H9 (cell line): ENCODE measurements around the gene ARHGAP26. TPM values are rescaled to one million over a fixed set of nuclear protein-coding genes. Genes with fewer than 3 reads are reported as not detected.

Experiments
- DNase-seq: peaks from one replicate; pipeline ENCODE4 v3.0.0-alpha.2; 2017
- H2AFZ ChIP-seq: one replicate; pipeline ENCODE4 v1.6.1; 2013; ENCODE audit warnings: mild to moderate bottlenecking, low read length, control low read depth, moderate library complexity
- H2AK5ac ChIP-seq: 2 replicates; pipeline ENCODE4 v1.6.1; 2013; ENCODE audit warnings: low read length, control low read depth, mixed read lengths; ENCODE audit not compliant: insufficient read length
- H2BK120ac ChIP-seq: one replicate; pipeline ENCODE4 v1.6.1; 2013; ENCODE audit warnings: low read depth, mild to moderate bottlenecking, low read length, control low read depth, inconsistent platforms; ENCODE audit not compliant: poor library complexity, severe bottlenecking
- H2BK12ac ChIP-seq: 2 replicates; pipeline ENCODE4 v1.6.1; 2013; ENCODE audit warnings: low read length, control low read depth, mixed read lengths, low read depth; ENCODE audit not compliant: insufficient read length
- H2BK15ac ChIP-seq: 2 replicates; pipeline ENCODE4 v1.6.1; 2013; ENCODE audit warnings: low read depth, low read length, control low read depth
- H2BK20ac ChIP-seq: one replicate; pipeline ENCODE4 v1.6.1; 2013; ENCODE audit warnings: low read depth, mild to moderate bottlenecking, low read length, control low read depth, inconsistent platforms; ENCODE audit not compliant: poor library complexity, severe bottlenecking
- H2BK5ac ChIP-seq: 2 replicates; pipeline ENCODE4 v1.6.1; 2013; ENCODE audit warnings: low read length, control low read depth, mixed read lengths; ENCODE audit not compliant: insufficient read length
- H3K14ac ChIP-seq: 2 replicates; pipeline ENCODE4 v1.6.1; 2013; ENCODE audit warnings: low read length, control low read depth; ENCODE audit not compliant: insufficient read depth
- H3K18ac ChIP-seq: 2 replicates; pipeline ENCODE4 v1.6.1; 2013; ENCODE audit warnings: low read depth, mild to moderate bottlenecking, mixed read lengths, low read length, control low read depth; ENCODE audit not compliant: insufficient read length
- H3K23ac ChIP-seq: 2 replicates; pipeline ENCODE4 v1.6.1; 2013; ENCODE audit warnings: low read length, control low read depth, mixed read lengths, low read depth; ENCODE audit not compliant: insufficient read length
- H3K23me2 ChIP-seq: 2 replicates; pipeline ENCODE4 v1.6.1; 2013; ENCODE audit warnings: low read depth, mild to moderate bottlenecking, mixed read lengths, low read length, control low read depth; ENCODE audit not compliant: insufficient read length, poor library complexity, severe bottlenecking
- H3K27ac ChIP-seq: 2 replicates; pipeline ENCODE4 v1.5.1; 2013; ENCODE audit warnings: low read length, control low read depth, mixed read lengths, low read depth; ENCODE audit not compliant: insufficient read length
- H3K27me3 ChIP-seq: 2 replicates; pipeline ENCODE4 v1.6.1; 2013; ENCODE audit warnings: low read length, control low read depth, inconsistent platforms; ENCODE audit not compliant: insufficient read depth
- H3K4ac ChIP-seq: 2 replicates; pipeline ENCODE4 v1.6.1; 2013; ENCODE audit warnings: low read depth, mild to moderate bottlenecking, control low read depth, inconsistent platforms, low read length, moderate library complexity
- H3K4me1 ChIP-seq: 2 replicates; pipeline ENCODE4 v1.6.1; 2013; ENCODE audit warnings: low read length, control low read depth, inconsistent platforms; ENCODE audit not compliant: insufficient read depth
- H3K4me2 ChIP-seq: 2 replicates; pipeline ENCODE4 v1.6.1; 2013; ENCODE audit warnings: low read length, control low read depth, mixed read lengths; ENCODE audit not compliant: insufficient read length, insufficient read depth
- H3K56ac ChIP-seq: 2 replicates; pipeline ENCODE4 v1.6.1; 2013; ENCODE audit warnings: low read depth, mild to moderate bottlenecking, mixed read lengths, low read length, control low read depth; ENCODE audit not compliant: insufficient read length
- H3K79me1 ChIP-seq: 2 replicates; pipeline ENCODE4 v1.6.1; 2013; ENCODE audit warnings: low read depth, mild to moderate bottlenecking, moderate library complexity, low read length, control low read depth, inconsistent platforms; ENCODE audit not compliant: insufficient read depth, poor library complexity, severe bottlenecking
- H3K79me2 ChIP-seq: 2 replicates; pipeline ENCODE4 v1.6.1; 2013; ENCODE audit warnings: low read length, control low read depth, inconsistent platforms; ENCODE audit not compliant: insufficient read depth
- H3K9ac ChIP-seq: 2 replicates; pipeline ENCODE4 v1.6.1; 2013; ENCODE audit warnings: low read length, control low read depth, mixed read lengths; ENCODE audit not compliant: insufficient read length; ENCODE audit errors: extremely low read depth
- H3K9me3 ChIP-seq: one replicate; pipeline ENCODE4 v1.6.1; 2013; ENCODE audit warnings: low read depth, low read length, inconsistent platforms; ENCODE audit not compliant: control insufficient read depth
- H3T11ph ChIP-seq: one replicate; pipeline ENCODE4 v1.6.1; 2013; ENCODE audit warnings: mild to moderate bottlenecking, low read length, control low read depth, inconsistent platforms
- H4K20me1 ChIP-seq: one replicate; pipeline ENCODE4 v1.6.1; 2013; ENCODE audit not compliant: control insufficient read depth, insufficient read length, insufficient read depth
- H4K5ac ChIP-seq: 2 replicates; pipeline ENCODE4 v1.6.1; 2013; ENCODE audit warnings: low read depth, mild to moderate bottlenecking, mixed read lengths, low read length, control low read depth; ENCODE audit not compliant: insufficient read length
- H4K8ac ChIP-seq: replicated peaks from 2 replicates; pipeline ENCODE4 v1.6.1; 2013; ENCODE audit warnings: low read length, control low read depth, mixed read lengths, low read depth; ENCODE audit not compliant: insufficient read length
- H4K91ac ChIP-seq: 2 replicates; pipeline ENCODE4 v1.6.1; 2013; ENCODE audit warnings: low read depth, mild to moderate bottlenecking, moderate library complexity, mixed read lengths, low read length, control low read depth; ENCODE audit not compliant: insufficient read length
- H3K27ac Mint-ChIP-seq, 3 experiments: 2 replicates in 2 of 3; 3 replicates in 1 of 3; pipeline ENCODE4 v1.8.0; 2020 to 2021; ENCODE audit warnings: mixed read lengths in 3 of 3, mild to moderate bottlenecking in 1 of 3, moderate library complexity in 1 of 3
- H3K27me3 Mint-ChIP-seq: 2 replicates; pipeline ENCODE4 v1.8.0; 2021; ENCODE audit warnings: low read depth, mild to moderate bottlenecking, moderate library complexity, mixed read lengths
- H3K36me3 Mint-ChIP-seq, 3 experiments: 2 replicates in 2 of 3; 3 replicates in 1 of 3; pipeline ENCODE4 v1.8.0; 2020 to 2021; ENCODE audit warnings: low read depth in 3 of 3, mixed read lengths in 3 of 3; ENCODE audit not compliant: insufficient read depth in 1 of 3
- H3K4me1 Mint-ChIP-seq, 2 experiments: 2 replicates each; pipeline ENCODE4 v1.8.0; 2020; ENCODE audit warnings: mixed read lengths in 2 of 2
- H3K4me3 Mint-ChIP-seq, 2 experiments: 2 replicates in 1 of 2; 3 replicates in 1 of 2; pipeline ENCODE4 v1.8.0; 2020 to 2021; ENCODE audit warnings: mild to moderate bottlenecking in 2 of 2, mixed read lengths in 2 of 2, moderate library complexity in 1 of 2
- H3K9me3 Mint-ChIP-seq, 2 experiments: 2 replicates in 1 of 2; 3 replicates in 1 of 2; pipeline ENCODE4 v1.8.0; 2020; ENCODE audit warnings: mild to moderate bottlenecking in 2 of 2, mixed read lengths in 2 of 2, moderate library complexity in 1 of 2
- WGBS: extraction: QIAGEN DNeasy Blood & Tissue Kit; methylation state at CpG from one replicate; pipeline ENCODE4 v1.1.7; 2013; ENCODE audit warnings: missing lambda C conversion rate, low lambda C conversion rate, mixed read lengths; ENCODE audit not compliant: insufficient read length; ENCODE audit errors: extremely low coverage; 5-methylcytosine and 5-hydroxymethylcytosine counted together
- total RNA-seq: library from RNA; stranded (reverse); gene quantifications from 2 replicates; pipeline ENCODE4 v1.2.1, GENCODE V29; 2021
- TF ChIP-seq, protein P1 (sequence below): fragments of 200-600 bp; sonication (generic); conservative IDR thresholded peaks from 3 replicates; pipeline ENCODE4 v1.8.0; 2021; ENCODE audit warnings: antibody characterized with exemption, mild to moderate bottlenecking

Gene ARHGAP26
- total RNA-seq, 1 experiment from 2014 or later = 13.8 TPM

DNA sequence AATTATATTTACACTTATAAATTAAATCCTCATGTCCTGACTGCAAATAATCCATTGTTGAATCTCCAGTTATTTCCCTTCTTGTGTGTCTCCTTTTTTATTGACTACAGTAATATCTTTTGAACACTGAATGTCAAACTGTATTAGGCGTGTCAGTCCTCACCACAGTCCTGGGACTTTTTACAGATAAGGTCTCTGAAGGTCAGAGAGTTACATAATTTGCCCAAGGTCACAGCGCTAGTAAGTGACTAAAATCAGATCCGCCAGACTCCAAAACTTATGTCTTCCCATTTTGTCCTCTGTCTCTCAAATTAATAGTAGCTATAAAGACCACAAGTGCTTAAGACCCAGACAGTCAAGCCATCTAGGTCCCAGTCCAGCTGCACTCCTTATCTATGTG is 359.0 kb downstream of the ARHGAP26 start:
- no peak overlapping the region for H2BK20ac ChIP-seq
- no peak overlapping the region for H2BK120ac ChIP-seq
- H2BK15ac ChIP-seq = no peak overlapping the region
- peaks cover 25 to 36% of the 10 kb centered on the region in 2 experiments for H3K4me1 Mint-ChIP-seq
- no peak for DNase-seq
- H3K23ac ChIP-seq = no peak overlapping the region
- H2BK12ac ChIP-seq = no peak overlapping the region
- no peak overlapping the region for H3K4me3 Mint-ChIP-seq
- H3K27me3 ChIP-seq = no peaks in the 10 kb centered on the region
- H3T11ph ChIP-seq = no peak overlapping the region
- H3K14ac ChIP-seq = no peak overlapping the region
- H3K18ac ChIP-seq = no peak overlapping the region
- no peak overlapping the region for H4K8ac ChIP-seq
- H3K27me3 Mint-ChIP-seq = no peaks in the 10 kb centered on the region
- H3K27ac ChIP-seq = no peak overlapping the region
- H3K4me1 ChIP-seq = no peaks in the 10 kb centered on the region
- no peak overlapping the region for H2AFZ ChIP-seq
- TF ChIP-seq, protein P1, sequence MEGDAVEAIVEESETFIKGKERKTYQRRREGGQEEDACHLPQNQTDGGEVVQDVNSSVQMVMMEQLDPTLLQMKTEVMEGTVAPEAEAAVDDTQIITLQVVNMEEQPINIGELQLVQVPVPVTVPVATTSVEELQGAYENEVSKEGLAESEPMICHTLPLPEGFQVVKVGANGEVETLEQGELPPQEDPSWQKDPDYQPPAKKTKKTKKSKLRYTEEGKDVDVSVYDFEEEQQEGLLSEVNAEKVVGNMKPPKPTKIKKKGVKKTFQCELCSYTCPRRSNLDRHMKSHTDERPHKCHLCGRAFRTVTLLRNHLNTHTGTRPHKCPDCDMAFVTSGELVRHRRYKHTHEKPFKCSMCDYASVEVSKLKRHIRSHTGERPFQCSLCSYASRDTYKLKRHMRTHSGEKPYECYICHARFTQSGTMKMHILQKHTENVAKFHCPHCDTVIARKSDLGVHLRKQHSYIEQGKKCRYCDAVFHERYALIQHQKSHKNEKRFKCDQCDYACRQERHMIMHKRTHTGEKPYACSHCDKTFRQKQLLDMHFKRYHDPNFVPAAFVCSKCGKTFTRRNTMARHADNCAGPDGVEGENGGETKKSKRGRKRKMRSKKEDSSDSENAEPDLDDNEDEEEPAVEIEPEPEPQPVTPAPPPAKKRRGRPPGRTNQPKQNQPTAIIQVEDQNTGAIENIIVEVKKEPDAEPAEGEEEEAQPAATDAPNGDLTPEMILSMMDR = no peak
- no peak overlapping the region for H3K4ac ChIP-seq
- H3K23me2 ChIP-seq = no peaks in the 10 kb centered on the region
- no peaks in the 10 kb centered on the region for H4K20me1 ChIP-seq
- no peak overlapping the region for H3K4me2 ChIP-seq
- no peaks in the 10 kb centered on the region for H3K79me2 ChIP-seq
- no peak overlapping the region for H3K56ac ChIP-seq
- no peak overlapping the region for H3K9ac ChIP-seq
- no peak overlapping the region for H4K91ac ChIP-seq
- no peak overlapping the region for H2BK5ac ChIP-seq
- H3K36me3 Mint-ChIP-seq = no peaks in the 10 kb centered on the region
- no peaks in the 10 kb centered on the region for H3K79me1 ChIP-seq
- WGBS = no CpG with 5 or more reads among the region's 3 CpGs
- H2AK5ac ChIP-seq = no peak overlapping the region
- H3K9me3 Mint-ChIP-seq = no peaks in the 10 kb centered on the region
- H3K27ac Mint-ChIP-seq = no peak overlapping the region
- no peaks in the 10 kb centered on the region for H3K9me3 ChIP-seq
- no peak overlapping the region for H4K5ac ChIP-seq
